ENCODE data around the gene F7.

GRCh38 chr13:113166681-113167080 lies 61.1 kb downstream of the F7 start:
- TF ChIP-seq SP2 (IDR thresholded peaks at IDR 0.05; ENCODE audit: extremely low read depth, low read depth, low read length, poor library complexity, severe bottlenecking) (no peak), JUND (IDR thresholded peaks at IDR 0.05; ENCODE audit: borderline replicate concordance, low read depth, low read length) (no peak), JUND (tag; IDR thresholded peaks at IDR 0.05; ENCODE audit: borderline replicate concordance, low read depth, low read length) (no peak), CTCF (IDR thresholded peaks at IDR 0.05 in 2 of 3, conservative IDR thresholded peaks at IDR 0.05 in 1 of 3; ENCODE audit: insufficient read depth in 2 of 3, low read depth in 1 of 3, low read length in 3 of 3) (no peak), ZNF41 (CRISPR knock-in tag; conservative IDR thresholded peaks at IDR 0.05) (no peak), TFAP4 (CRISPR knock-in tag; IDR thresholded peaks at IDR 0.05; ENCODE audit: borderline replicate concordance) (no peak)
- TF ChIP-seq, protein P1, sequence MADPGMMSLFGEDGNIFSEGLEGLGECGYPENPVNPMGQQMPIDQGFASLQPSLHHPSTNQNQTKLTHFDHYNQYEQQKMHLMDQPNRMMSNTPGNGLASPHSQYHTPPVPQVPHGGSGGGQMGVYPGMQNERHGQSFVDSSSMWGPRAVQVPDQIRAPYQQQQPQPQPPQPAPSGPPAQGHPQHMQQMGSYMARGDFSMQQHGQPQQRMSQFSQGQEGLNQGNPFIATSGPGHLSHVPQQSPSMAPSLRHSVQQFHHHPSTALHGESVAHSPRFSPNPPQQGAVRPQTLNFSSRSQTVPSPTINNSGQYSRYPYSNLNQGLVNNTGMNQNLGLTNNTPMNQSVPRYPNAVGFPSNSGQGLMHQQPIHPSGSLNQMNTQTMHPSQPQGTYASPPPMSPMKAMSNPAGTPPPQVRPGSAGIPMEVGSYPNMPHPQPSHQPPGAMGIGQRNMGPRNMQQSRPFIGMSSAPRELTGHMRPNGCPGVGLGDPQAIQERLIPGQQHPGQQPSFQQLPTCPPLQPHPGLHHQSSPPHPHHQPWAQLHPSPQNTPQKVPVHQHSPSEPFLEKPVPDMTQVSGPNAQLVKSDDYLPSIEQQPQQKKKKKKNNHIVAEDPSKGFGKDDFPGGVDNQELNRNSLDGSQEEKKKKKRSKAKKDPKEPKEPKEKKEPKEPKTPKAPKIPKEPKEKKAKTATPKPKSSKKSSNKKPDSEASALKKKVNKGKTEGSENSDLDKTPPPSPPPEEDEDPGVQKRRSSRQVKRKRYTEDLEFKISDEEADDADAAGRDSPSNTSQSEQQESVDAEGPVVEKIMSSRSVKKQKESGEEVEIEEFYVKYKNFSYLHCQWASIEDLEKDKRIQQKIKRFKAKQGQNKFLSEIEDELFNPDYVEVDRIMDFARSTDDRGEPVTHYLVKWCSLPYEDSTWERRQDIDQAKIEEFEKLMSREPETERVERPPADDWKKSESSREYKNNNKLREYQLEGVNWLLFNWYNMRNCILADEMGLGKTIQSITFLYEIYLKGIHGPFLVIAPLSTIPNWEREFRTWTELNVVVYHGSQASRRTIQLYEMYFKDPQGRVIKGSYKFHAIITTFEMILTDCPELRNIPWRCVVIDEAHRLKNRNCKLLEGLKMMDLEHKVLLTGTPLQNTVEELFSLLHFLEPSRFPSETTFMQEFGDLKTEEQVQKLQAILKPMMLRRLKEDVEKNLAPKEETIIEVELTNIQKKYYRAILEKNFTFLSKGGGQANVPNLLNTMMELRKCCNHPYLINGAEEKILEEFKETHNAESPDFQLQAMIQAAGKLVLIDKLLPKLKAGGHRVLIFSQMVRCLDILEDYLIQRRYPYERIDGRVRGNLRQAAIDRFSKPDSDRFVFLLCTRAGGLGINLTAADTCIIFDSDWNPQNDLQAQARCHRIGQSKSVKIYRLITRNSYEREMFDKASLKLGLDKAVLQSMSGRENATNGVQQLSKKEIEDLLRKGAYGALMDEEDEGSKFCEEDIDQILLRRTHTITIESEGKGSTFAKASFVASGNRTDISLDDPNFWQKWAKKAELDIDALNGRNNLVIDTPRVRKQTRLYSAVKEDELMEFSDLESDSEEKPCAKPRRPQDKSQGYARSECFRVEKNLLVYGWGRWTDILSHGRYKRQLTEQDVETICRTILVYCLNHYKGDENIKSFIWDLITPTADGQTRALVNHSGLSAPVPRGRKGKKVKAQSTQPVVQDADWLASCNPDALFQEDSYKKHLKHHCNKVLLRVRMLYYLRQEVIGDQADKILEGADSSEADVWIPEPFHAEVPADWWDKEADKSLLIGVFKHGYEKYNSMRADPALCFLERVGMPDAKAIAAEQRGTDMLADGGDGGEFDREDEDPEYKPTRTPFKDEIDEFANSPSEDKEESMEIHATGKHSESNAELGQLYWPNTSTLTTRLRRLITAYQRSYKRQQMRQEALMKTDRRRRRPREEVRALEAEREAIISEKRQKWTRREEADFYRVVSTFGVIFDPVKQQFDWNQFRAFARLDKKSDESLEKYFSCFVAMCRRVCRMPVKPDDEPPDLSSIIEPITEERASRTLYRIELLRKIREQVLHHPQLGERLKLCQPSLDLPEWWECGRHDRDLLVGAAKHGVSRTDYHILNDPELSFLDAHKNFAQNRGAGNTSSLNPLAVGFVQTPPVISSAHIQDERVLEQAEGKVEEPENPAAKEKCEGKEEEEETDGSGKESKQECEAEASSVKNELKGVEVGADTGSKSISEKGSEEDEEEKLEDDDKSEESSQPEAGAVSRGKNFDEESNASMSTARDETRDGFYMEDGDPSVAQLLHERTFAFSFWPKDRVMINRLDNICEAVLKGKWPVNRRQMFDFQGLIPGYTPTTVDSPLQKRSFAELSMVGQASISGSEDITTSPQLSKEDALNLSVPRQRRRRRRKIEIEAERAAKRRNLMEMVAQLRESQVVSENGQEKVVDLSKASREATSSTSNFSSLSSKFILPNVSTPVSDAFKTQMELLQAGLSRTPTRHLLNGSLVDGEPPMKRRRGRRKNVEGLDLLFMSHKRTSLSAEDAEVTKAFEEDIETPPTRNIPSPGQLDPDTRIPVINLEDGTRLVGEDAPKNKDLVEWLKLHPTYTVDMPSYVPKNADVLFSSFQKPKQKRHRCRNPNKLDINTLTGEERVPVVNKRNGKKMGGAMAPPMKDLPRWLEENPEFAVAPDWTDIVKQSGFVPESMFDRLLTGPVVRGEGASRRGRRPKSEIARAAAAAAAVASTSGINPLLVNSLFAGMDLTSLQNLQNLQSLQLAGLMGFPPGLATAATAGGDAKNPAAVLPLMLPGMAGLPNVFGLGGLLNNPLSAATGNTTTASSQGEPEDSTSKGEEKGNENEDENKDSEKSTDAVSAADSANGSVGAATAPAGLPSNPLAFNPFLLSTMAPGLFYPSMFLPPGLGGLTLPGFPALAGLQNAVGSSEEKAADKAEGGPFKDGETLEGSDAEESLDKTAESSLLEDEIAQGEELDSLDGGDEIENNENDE (IDR thresholded peaks at IDR 0.05; ENCODE audit: low read depth, low read length) = no peak
- TF ChIP-seq, protein P2, sequence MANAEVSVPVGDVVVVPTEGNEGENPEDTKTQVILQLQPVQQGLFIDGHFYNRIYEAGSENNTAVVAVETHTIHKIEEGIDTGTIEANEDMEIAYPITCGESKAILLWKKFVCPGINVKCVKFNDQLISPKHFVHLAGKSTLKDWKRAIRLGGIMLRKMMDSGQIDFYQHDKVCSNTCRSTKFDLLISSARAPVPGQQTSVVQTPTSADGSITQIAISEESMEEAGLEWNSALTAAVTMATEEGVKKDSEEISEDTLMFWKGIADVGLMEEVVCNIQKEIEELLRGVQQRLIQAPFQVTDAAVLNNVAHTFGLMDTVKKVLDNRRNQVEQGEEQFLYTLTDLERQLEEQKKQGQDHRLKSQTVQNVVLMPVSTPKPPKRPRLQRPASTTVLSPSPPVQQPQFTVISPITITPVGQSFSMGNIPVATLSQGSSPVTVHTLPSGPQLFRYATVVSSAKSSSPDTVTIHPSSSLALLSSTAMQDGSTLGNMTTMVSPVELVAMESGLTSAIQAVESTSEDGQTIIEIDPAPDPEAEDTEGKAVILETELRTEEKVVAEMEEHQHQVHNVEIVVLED (CRISPR knock-in tag; IDR thresholded peaks at IDR 0.05) = no peak
